Tibial nerve (tissue), 4 donors: ENCODE results near the gene ATP2B3. TPM values are rescaled to one million over a fixed set of nuclear protein-coding genes. Genes with fewer than 3 reads are reported as not detected.
A peak's percentile ranks its signal among the peaks of the same experiment; 100 is the strongest.

Experiments used
- DNase-seq, 2 donors: peaks; one replicate each; pipeline ENCODE4 v3.0.0-alpha.2; 2019; ENCODE audit warnings: low spot score in 2 of 2
- H3K27ac ChIP-seq, 4 donors: fragments of 200-600 bp; sonication (generic) in 3 of 4; one replicate each; pipeline ENCODE4 v1.5.1; 2017 to 2019; ENCODE audit warnings: mild to moderate bottlenecking in 1 of 4
- H3K27me3 ChIP-seq, 2 donors: fragments of 200-600 bp; sonication (generic) in 1 of 2; one replicate each; pipeline versions ENCODE4 v1.5.1 to v1.6.0; 2017 to 2019
- H3K36me3 ChIP-seq, 3 donors: fragments of 200-600 bp; sonication (generic); one replicate each; pipeline ENCODE4 v1.5.1; 2018 to 2019
- H3K4me1 ChIP-seq, 4 donors: fragments of 200-600 bp; sonication (generic) in 3 of 4; one replicate each; pipeline ENCODE4 v1.5.1; 2017 to 2019
- H3K4me3 ChIP-seq, 4 donors: fragments of 200-600 bp; sonication (generic) in 3 of 4; one replicate each; pipeline ENCODE4 v1.5.1; 2017 to 2019; ENCODE audit warnings: mild to moderate bottlenecking in 1 of 4, moderate library complexity in 1 of 4
- H3K9me3 ChIP-seq, 4 donors: fragments of 200-600 bp; sonication (generic) in 3 of 4; one replicate each; pipeline ENCODE4 v1.5.1; 2017 to 2019
- EP300 ChIP-seq, 2 donors: sonication (generic); formaldehyde crosslinking; IDR thresholded peaks; one replicate each; pipeline ENCODE4 v1.6.1; 2017; ENCODE audit warnings: antibody characterized with exemption in 2 of 2, mild to moderate bottlenecking in 1 of 2
- POLR2A ChIP-seq, 2 donors: fragments of 450-650 bp; IDR thresholded peaks; one replicate each; pipeline ENCODE4 v1.6.1; 2017; ENCODE audit warnings: antibody characterized with exemption in 2 of 2, mild to moderate bottlenecking in 2 of 2, moderate library complexity in 2 of 2
- WGBS, 2 donors: methylation state at CpG; one replicate each; pipeline ENCODE4 v1.1.5; 2018; 5-methylcytosine and 5-hydroxymethylcytosine counted together
- total RNA-seq, 4 donors: library from RNA; depleted of rRNA; stranded (reverse); fragments of >200 nt; gene quantifications; one replicate each; pipeline ENCODE4 v1.1.0, GENCODE V29; 2016
- TF ChIP-seq, protein P1 (sequence below), 5 experiments: fragments of 200-600 bp in 3 of 5; fragments of 450-650 bp in 2 of 5; sonication (generic) in 3 of 5; IDR thresholded peaks; one replicate each; pipeline ENCODE4 v1.5.1; 2016 to 2019; ENCODE audit warnings: antibody characterized with exemption in 5 of 5, mild to moderate bottlenecking in 3 of 5, moderate library complexity in 2 of 5

Gene ATP2B3
- total RNA-seq, 4 donors from 2014 or later: not detected

DNA sequence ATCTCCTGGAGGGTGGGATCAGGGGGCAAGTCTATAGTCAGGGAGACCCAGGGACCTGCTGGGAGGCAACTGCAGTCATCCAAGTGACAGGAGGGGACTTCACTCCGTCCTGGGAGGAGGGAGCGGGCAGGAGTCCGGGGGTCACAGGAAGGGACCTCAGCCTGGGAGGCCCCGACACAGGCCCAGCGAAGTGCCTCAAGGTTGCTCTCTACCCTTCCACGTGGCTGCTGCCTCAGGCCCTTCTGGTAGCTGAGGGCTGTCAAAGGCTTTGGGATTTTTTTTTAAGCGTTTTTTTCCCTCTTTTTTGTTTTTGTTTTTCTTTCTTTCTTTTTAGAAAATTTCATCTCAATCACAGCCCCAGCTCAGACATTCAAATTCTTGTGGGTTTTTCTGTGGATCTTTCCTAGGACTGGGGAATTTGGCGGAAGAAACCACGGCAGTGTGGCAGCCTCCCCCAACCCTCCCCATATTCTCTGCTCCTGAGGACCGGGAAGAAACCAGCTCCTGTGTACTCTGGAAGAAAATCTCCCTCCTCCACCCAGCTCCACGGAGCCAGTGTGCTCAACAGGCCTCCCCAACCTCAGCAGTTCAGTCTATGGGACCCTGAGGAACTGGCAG is 45.7 kb upstream of the ATP2B3 start:
- Histone ChIP-seq H3K9me3 (no peaks in the 10 kb centered on the region), H3K36me3 (no peaks in the 10 kb centered on the region), H3K27me3 (no peaks in the 10 kb centered on the region), H3K27ac (peak overlapping the region in 2 of 4 donors; percentile 56 to 67), H3K4me3 (no peak overlapping the region), H3K4me1 (peaks cover 0 to 52% (median 6%) of the 10 kb centered on the region in 4 donors)
- no peak for DNase-seq
- TF ChIP-seq EP300 (IDR thresholded peaks at IDR 0.05): no peak
- 52 to 57% methylated on average over 11 of the region's 11 CpGs for WGBS, 2 donors

DNA sequence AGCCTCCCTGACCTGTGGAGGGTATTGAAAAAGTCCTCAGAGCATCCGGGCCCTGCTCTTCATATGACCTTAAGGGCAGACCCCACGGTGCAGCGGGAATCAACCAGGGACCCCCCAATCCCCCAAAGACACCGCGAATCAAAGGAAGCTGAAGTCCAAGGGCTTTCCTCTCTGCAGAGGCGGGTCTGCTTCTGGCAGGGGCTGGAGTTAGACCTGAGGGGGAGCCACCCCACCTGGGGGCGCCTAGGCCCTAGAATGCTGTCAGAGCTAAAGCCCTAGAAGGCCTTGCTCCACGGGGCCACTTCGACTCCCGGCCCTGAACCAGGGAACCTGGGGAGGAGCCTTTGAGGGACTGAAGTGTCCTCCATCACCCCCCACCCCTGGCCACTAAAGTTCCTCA is 44.3 kb upstream of the ATP2B3 start:
- no peaks in the 10 kb centered on the region for H3K9me3 ChIP-seq
- peaks cover 0 to 65% (median 8%) of the 10 kb centered on the region in 4 donors for H3K4me1 ChIP-seq
- no peaks in the 10 kb centered on the region for H3K27me3 ChIP-seq
- no peak overlapping the region for H3K4me3 ChIP-seq
- no peaks in the 10 kb centered on the region for H3K36me3 ChIP-seq
- TF ChIP-seq EP300 (IDR thresholded peaks at IDR 0.05): no peak
- TF ChIP-seq, protein P1, sequence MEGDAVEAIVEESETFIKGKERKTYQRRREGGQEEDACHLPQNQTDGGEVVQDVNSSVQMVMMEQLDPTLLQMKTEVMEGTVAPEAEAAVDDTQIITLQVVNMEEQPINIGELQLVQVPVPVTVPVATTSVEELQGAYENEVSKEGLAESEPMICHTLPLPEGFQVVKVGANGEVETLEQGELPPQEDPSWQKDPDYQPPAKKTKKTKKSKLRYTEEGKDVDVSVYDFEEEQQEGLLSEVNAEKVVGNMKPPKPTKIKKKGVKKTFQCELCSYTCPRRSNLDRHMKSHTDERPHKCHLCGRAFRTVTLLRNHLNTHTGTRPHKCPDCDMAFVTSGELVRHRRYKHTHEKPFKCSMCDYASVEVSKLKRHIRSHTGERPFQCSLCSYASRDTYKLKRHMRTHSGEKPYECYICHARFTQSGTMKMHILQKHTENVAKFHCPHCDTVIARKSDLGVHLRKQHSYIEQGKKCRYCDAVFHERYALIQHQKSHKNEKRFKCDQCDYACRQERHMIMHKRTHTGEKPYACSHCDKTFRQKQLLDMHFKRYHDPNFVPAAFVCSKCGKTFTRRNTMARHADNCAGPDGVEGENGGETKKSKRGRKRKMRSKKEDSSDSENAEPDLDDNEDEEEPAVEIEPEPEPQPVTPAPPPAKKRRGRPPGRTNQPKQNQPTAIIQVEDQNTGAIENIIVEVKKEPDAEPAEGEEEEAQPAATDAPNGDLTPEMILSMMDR (IDR thresholded peaks at IDR 0.05): no peak
- TF ChIP-seq POLR2A (IDR thresholded peaks at IDR 0.05): no peak
- no peak overlapping the region for H3K27ac ChIP-seq
- 86 to 100% methylated on average over 2 to 10 of the region's 10 CpGs for WGBS, 2 donors
- DNase-seq: no peak

DNA sequence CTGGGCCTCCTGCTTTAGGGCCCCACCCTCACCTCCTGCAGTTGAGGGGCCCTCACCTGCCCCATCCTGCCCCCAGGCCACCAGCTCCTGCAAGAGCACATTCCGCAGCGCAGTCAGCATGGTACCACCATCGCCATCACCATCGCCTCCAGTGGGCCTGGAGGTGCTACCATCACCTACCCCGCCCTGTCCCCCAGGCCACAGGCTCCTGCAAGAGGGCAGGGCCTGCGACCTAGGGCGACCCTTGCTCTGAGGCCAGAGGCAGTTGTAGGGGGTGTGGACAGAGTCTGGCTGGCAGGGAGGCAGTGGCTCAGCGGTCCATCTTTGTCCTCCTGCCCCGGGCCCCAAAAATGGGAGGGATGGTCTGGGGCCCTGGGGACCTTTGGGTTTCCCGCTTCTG is 43.2 kb upstream of the ATP2B3 start:
- H3K36me3 ChIP-seq: no peaks in the 10 kb centered on the region
- TF ChIP-seq POLR2A (IDR thresholded peaks at IDR 0.05): no peak
- TF ChIP-seq EP300 (IDR thresholded peaks at IDR 0.05): no peak
- TF ChIP-seq, protein P1 (IDR thresholded peaks at IDR 0.05): no peak
- DNase-seq: no peak
- WGBS, 2 donors: 84 to 87% methylated on average over 3 to 8 of the region's 10 CpGs
- no peaks in the 10 kb centered on the region for H3K9me3 ChIP-seq
- H3K27ac ChIP-seq: peak overlapping the region in 2 of 4 donors; percentile 29 to 36
- H3K27me3 ChIP-seq: no peaks in the 10 kb centered on the region
- peaks cover 0 to 67% (median 8%) of the 10 kb centered on the region in 4 donors for H3K4me1 ChIP-seq
- peak overlapping the region in 1 of 4 donors; percentile 45 for H3K4me3 ChIP-seq

DNA sequence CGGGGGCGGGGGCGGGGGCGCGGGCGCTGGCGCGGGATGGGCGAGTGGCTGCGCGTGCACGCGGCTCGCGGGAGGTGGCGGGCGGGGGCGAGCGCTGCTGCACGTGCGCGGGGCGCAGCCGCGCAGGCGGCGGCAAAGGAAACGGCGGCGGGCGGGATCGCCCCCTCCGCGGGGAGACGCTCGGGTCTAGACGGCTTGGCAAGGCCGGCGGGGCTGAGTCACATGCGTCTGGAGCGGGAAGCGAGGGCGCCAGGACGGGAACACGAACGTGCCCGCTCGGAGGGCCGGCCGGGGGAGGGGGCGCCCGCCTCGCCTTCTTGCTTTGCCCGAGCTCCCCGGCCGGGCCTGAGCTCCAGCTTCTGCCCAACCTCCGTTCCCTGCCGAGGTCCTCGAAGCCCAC is 42.7 kb upstream of the ATP2B3 start:
- H3K27me3 ChIP-seq: no peaks in the 10 kb centered on the region
- peak overlapping the region in 2 of 4 donors; percentile 63 to 64 for H3K27ac ChIP-seq
- TF ChIP-seq, protein P1 (IDR thresholded peaks at IDR 0.05): no peak
- TF ChIP-seq POLR2A (IDR thresholded peaks at IDR 0.05) (no peak), EP300 (IDR thresholded peaks at IDR 0.05) (no peak)
- DNase-seq: peak in 1 of 2 donors; percentile 27
- no peaks in the 10 kb centered on the region for H3K36me3 ChIP-seq
- peak overlapping the region in 3 of 4 donors; percentile 22 to 45 (median 33) for H3K4me3 ChIP-seq
- no peaks in the 10 kb centered on the region for H3K9me3 ChIP-seq
- peaks cover 0 to 67% (median 3%) of the 10 kb centered on the region in 4 donors for H3K4me1 ChIP-seq
- 0 to 42% methylated on average over 17 to 55 of the region's 59 CpGs for WGBS, 2 donors

DNA sequence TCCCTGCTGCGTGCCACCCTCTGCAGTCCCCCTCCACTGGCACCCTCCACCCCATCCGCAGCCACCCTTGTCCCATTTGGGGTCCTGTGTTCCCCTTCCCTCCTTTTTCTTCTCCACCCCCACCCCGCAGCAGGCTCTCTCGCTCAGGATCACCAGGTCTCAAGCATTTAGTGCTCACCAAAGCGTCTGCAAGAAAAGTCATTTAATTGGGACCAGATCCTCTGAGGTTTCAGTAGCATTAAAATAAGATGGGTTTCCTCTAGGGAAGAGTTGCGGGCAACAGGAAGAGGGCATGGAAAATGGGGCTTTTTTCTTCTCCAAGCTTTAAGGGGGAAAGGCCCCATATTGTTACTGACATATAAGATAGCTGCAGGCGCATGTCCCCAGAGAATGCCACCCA is 42.2 kb upstream of the ATP2B3 start:
- Histone ChIP-seq H3K36me3 (no peaks in the 10 kb centered on the region), H3K9me3 (no peaks in the 10 kb centered on the region), H3K4me1 (peaks cover 0 to 66% (median 2%) of the 10 kb centered on the region in 4 donors), H3K27ac (peak overlapping the region in 2 of 4 donors; percentile 63 to 64), H3K27me3 (no peaks in the 10 kb centered on the region), H3K4me3 (peak overlapping the region in 1 of 4 donors; percentile 45)
- no peak for TF ChIP-seq EP300 (IDR thresholded peaks at IDR 0.05)
- no peak for TF ChIP-seq POLR2A (IDR thresholded peaks at IDR 0.05)
- TF ChIP-seq, protein P1 (IDR thresholded peaks at IDR 0.05): no peak
- 75 to 82% methylated on average over 6 to 7 of the region's 7 CpGs for WGBS, 2 donors
- no peak for DNase-seq
